Trophoblast cell (in vitro differentiated cells and primary cell): ENCODE results near the gene POU1F1.
A peak's percentile ranks its signal among the peaks of the same experiment; 100 is the strongest.
"Not testable (repeated sequence)": the region's sequence is repeated elsewhere in the genome, so short reads cannot be mapped to it uniquely, and the experiment has no call there.

Experiments
- DNase-seq, 2 donors: peaks; one replicate each; pipeline ENCODE4 v3.0.0-alpha.2; 2016
- H2AFZ ChIP-seq: 2 replicates; pipeline ENCODE4 v1.6.1; 2013; ENCODE audit warnings: low read length, moderate library complexity, mild to moderate bottlenecking; ENCODE audit not compliant: insufficient read depth, poor library complexity
- H2AK5ac ChIP-seq: 2 replicates; pipeline ENCODE4 v1.6.1; 2013; ENCODE audit warnings: mild to moderate bottlenecking, low read length
- H2BK120ac ChIP-seq: 2 replicates; pipeline ENCODE4 v1.6.1; 2013; ENCODE audit warnings: low read length, mild to moderate bottlenecking, moderate library complexity; ENCODE audit not compliant: insufficient read depth, poor library complexity
- H2BK12ac ChIP-seq: 2 replicates; pipeline ENCODE4 v1.6.1; 2013; ENCODE audit warnings: mild to moderate bottlenecking, low read length, moderate library complexity
- H2BK5ac ChIP-seq: 2 replicates; pipeline ENCODE4 v1.6.1; 2013; ENCODE audit warnings: low read length, low read depth, moderate library complexity, mild to moderate bottlenecking; ENCODE audit not compliant: poor library complexity
- H3K14ac ChIP-seq: 2 replicates; pipeline ENCODE4 v1.6.1; 2013; ENCODE audit warnings: mild to moderate bottlenecking, low read length
- H3K18ac ChIP-seq: 2 replicates; pipeline ENCODE4 v1.6.1; 2013; ENCODE audit warnings: mild to moderate bottlenecking, low read length
- H3K23ac ChIP-seq: 2 replicates; pipeline ENCODE4 v1.6.1; 2013; ENCODE audit warnings: low read length
- H3K27ac ChIP-seq: 2 replicates; pipeline ENCODE4 v1.5.1; 2013; ENCODE audit warnings: low read depth, mild to moderate bottlenecking, inconsistent platforms, low read length, moderate library complexity
- H3K27me3 ChIP-seq: 2 replicates; pipeline ENCODE4 v1.6.1; 2013; ENCODE audit warnings: inconsistent platforms, mild to moderate bottlenecking, low read length, moderate library complexity; ENCODE audit not compliant: insufficient read depth
- H3K36me3 ChIP-seq, 2 experiments: 1 replicate in 1 of 2; 2 replicates in 1 of 2; pipeline ENCODE4 v1.6.1; 2013; ENCODE audit warnings: low read length in 2 of 2, mild to moderate bottlenecking in 2 of 2, moderate library complexity in 1 of 2; ENCODE audit not compliant: insufficient read depth in 2 of 2, control insufficient read depth in 1 of 2
- H3K4ac ChIP-seq: 2 replicates; pipeline ENCODE4 v1.6.1; 2013; ENCODE audit warnings: low read depth, mild to moderate bottlenecking, low read length, moderate library complexity
- H3K4me1 ChIP-seq, 2 experiments: 1 replicate in 1 of 2; 2 replicates in 1 of 2; pipeline ENCODE4 v1.6.1; 2013; ENCODE audit warnings: low read length in 2 of 2, mild to moderate bottlenecking in 2 of 2, moderate library complexity in 1 of 2; ENCODE audit not compliant: insufficient read depth in 2 of 2, control insufficient read depth in 1 of 2
- H3K4me2 ChIP-seq: 2 replicates; pipeline ENCODE4 v1.6.1; 2013; ENCODE audit warnings: inconsistent platforms, mild to moderate bottlenecking, low read length, moderate library complexity
- H3K4me3 ChIP-seq: 2 replicates; pipeline ENCODE4 v1.5.1; 2013; ENCODE audit warnings: mild to moderate bottlenecking, low read depth, low read length, inconsistent platforms
- H3K79me1 ChIP-seq: one replicate; pipeline ENCODE4 v1.6.1; 2013; ENCODE audit warnings: low read length
- H3K79me2 ChIP-seq: 2 replicates; pipeline ENCODE4 v1.6.1; 2013; ENCODE audit warnings: low read length, mild to moderate bottlenecking; ENCODE audit not compliant: control insufficient read depth, insufficient read depth, poor library complexity
- H3K9ac ChIP-seq: 2 replicates; pipeline ENCODE4 v1.6.1; 2013; ENCODE audit warnings: mild to moderate bottlenecking, low read length
- H3K9me3 ChIP-seq: 2 replicates; pipeline ENCODE4 v1.6.1; 2013; ENCODE audit warnings: low read depth, mild to moderate bottlenecking, control low read depth, inconsistent platforms, low read length; ENCODE audit not compliant: insufficient read depth
- H4K12ac ChIP-seq: 2 replicates; pipeline ENCODE4 v1.6.1; 2013; ENCODE audit warnings: low read depth, mild to moderate bottlenecking, low read length, moderate library complexity
- H4K8ac ChIP-seq: 2 replicates; pipeline ENCODE4 v1.6.1; 2013; ENCODE audit warnings: low read depth, mild to moderate bottlenecking, low read length, moderate library complexity
- H4K91ac ChIP-seq: one replicate; pipeline ENCODE4 v1.6.1; 2013; ENCODE audit warnings: low read depth, mild to moderate bottlenecking, low read length, moderate library complexity
- WGBS: extraction: QIAGEN DNeasy Blood & Tissue Kit; methylation state at CpG from one replicate; pipeline ENCODE4 v1.1.7; 2013; ENCODE audit warnings: missing lambda C conversion rate; ENCODE audit not compliant: insufficient read length, insufficient coverage; ENCODE audit errors: extremely low coverage; 5-methylcytosine and 5-hydroxymethylcytosine counted together

Gene POU1F1

DNA sequence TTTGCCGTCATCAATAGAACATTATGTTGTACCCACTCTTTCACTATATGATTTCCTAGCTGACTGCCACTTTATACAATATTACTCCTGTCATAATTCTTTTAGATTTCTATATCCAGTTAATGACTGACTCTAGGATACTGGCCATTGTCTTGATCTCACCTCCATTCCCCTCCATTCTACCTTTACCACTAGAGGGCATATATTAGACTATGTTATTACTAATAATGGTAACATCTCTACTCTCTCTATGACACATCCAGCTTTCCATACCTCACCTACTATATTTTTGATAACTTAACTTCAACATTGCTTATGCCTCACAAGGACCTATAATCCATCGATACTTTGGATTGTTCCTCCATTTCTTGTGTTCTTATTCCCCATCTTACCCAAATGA is 31.4 kb upstream of the POU1F1 start:
- no peak overlapping the region for H2BK12ac ChIP-seq
- no peaks in the 10 kb centered on the region for H3K36me3 ChIP-seq
- H3K4ac ChIP-seq: no peak overlapping the region
- H3K79me2 ChIP-seq: no peaks in the 10 kb centered on the region
- H3K27me3 ChIP-seq: no peaks in the 10 kb centered on the region
- no peak overlapping the region for H3K27ac ChIP-seq
- no peak overlapping the region for H3K4me3 ChIP-seq
- no peaks in the 10 kb centered on the region for H3K79me1 ChIP-seq
- no peak overlapping the region for H2AK5ac ChIP-seq
- H3K9me3 ChIP-seq: no peaks in the 10 kb centered on the region
- H4K91ac ChIP-seq: no peak overlapping the region
- H4K8ac ChIP-seq: no peak overlapping the region
- no peak overlapping the region for H3K18ac ChIP-seq
- no peak overlapping the region for H3K14ac ChIP-seq
- peak in 1 of 2 donors; percentile 34 for DNase-seq
- H2AFZ ChIP-seq: no peak overlapping the region
- H4K12ac ChIP-seq: no peak overlapping the region
- H3K4me2 ChIP-seq: no peak overlapping the region
- H3K9ac ChIP-seq: no peak overlapping the region
- H2BK5ac ChIP-seq: no peak overlapping the region
- H3K23ac ChIP-seq: no peak overlapping the region
- no CpG with 5 or more reads among the region's 2 CpGs for WGBS
- H3K4me1 ChIP-seq: no peaks in the 10 kb centered on the region
- no peak overlapping the region for H2BK120ac ChIP-seq

DNA sequence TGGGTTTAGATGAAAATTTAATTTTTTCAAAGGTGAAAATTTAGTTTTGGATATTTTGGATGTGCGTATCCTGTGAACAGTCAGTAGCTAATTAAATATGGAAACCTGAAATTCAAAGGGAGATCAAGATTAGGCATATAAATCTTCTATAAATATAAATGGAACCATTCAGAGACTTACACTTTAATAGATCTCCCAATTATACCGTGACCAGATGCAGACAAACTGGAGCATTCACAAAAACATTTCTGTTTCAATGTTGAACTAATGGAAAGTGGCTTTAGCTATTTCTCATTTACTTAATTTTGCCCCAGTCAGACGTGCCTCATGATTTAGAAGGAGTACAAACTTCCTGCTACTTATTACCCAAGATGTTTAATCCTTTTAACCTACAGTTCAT is 29.1 kb upstream of the POU1F1 start:
- Histone ChIP-seq H2BK120ac (no peak overlapping the region), H3K79me1 (no peaks in the 10 kb centered on the region), H4K12ac (no peak overlapping the region), H3K18ac (no peak overlapping the region), H2AFZ (no peak overlapping the region), H3K4me1 (no peaks in the 10 kb centered on the region), H3K9ac (no peak overlapping the region), H3K9me3 (no peaks in the 10 kb centered on the region), H3K79me2 (no peaks in the 10 kb centered on the region), H3K4me2 (no peak overlapping the region), H4K91ac (no peak overlapping the region), H4K8ac (no peak overlapping the region), H3K36me3 (no peaks in the 10 kb centered on the region), H3K4me3 (no peak overlapping the region), H3K4ac (no peak overlapping the region), H3K27ac (no peak overlapping the region), H3K27me3 (no peaks in the 10 kb centered on the region), H2AK5ac (no peak overlapping the region), H2BK5ac (no peak overlapping the region), H2BK12ac (no peak overlapping the region), H3K14ac (no peak overlapping the region), H3K23ac (no peak overlapping the region)
- DNase-seq: no peak
- no CpG with 5 or more reads among the region's 3 CpGs for WGBS

DNA sequence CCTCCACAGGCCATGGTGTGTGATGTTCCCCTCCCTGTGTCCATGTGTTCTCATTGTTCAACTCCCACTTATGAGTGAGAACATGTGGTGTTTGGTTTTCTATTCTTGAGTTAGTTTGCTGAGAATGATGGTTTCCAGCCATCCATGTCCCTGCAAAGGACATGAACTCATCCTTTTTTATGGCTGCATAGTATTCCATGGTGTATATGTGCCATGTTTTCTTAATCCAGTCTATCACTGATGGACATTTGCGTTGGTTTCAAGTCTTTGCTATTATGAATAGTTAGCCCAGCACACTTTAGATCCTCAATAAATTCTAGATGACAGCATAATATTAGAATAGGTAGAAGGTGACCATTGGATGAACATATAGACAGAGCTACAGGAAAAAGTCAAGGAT is 28.6 kb upstream of the POU1F1 start:
- H3K4me2 ChIP-seq, H2BK120ac ChIP-seq, H3K27ac ChIP-seq, H2AK5ac ChIP-seq, H3K18ac ChIP-seq, H2AFZ ChIP-seq, H3K27me3 ChIP-seq, H3K9ac ChIP-seq, H4K8ac ChIP-seq, H2BK12ac ChIP-seq, H3K79me1 ChIP-seq, H3K9me3 ChIP-seq, H4K91ac ChIP-seq, DNase-seq, H3K4ac ChIP-seq, H3K23ac ChIP-seq, H2BK5ac ChIP-seq, H4K12ac ChIP-seq, H3K36me3 ChIP-seq, H3K4me3 ChIP-seq, H3K79me2 ChIP-seq, H3K4me1 ChIP-seq, H3K14ac ChIP-seq: not testable (repeated sequence)
- no CpG with 5 or more reads among the region's 1 CpG for WGBS

DNA sequence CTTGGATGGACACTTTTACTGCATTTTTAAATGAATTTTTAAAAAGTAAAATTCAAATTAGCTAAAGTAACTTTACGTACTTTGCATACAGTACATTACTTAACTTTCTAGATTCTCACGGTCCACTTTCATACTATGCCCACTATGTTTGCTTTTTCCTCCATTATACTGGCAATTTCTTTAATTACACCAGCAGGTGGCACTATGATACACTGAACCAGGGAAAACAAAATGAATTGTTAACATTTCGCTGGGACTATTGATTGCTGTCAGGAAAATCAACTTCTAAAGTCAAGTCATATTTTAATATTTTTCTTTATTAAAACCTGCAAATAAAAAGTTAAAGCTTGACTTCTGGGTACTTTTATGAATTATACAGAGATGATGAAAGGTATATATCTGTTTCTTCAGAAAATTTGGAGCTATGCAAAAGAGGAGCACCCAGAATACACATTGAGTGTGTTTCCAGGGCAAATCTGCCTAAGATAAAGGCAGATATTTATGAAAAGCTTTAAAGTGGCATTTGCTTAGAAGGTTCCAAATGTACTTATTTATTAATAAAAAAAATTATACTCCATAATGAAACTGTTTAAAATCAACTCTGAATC is 21.8 kb upstream of the POU1F1 start:
- Histone ChIP-seq H3K36me3 (no peaks in the 10 kb centered on the region), H4K91ac (no peak overlapping the region), H2AK5ac (no peak overlapping the region), H2BK120ac (no peak overlapping the region), H3K4me3 (no peak overlapping the region), H4K8ac (no peak overlapping the region), H2BK12ac (no peak overlapping the region), H3K4me1 (no peaks in the 10 kb centered on the region), H3K23ac (no peak overlapping the region), H3K79me1 (no peaks in the 10 kb centered on the region), H4K12ac (no peak overlapping the region), H2BK5ac (no peak overlapping the region), H3K27me3 (no peaks in the 10 kb centered on the region), H3K27ac (no peak overlapping the region), H3K79me2 (no peaks in the 10 kb centered on the region), H3K14ac (no peak overlapping the region), H3K9me3 (no peaks in the 10 kb centered on the region), H3K4ac (no peak overlapping the region), H3K9ac (no peak overlapping the region), H2AFZ (no peak overlapping the region), H3K4me2 (no peak overlapping the region), H3K18ac (no peak overlapping the region)
- peak in 1 of 2 donors; percentile 67 for DNase-seq
- WGBS: no CpG with 5 or more reads among the region's 3 CpGs
